GM20000 (cell line): Measurements from ENCODE around the gene NR1H4.
"Not testable (repeated sequence)": the region's sequence is repeated elsewhere in the genome, so short reads cannot be mapped to it uniquely, and the experiment has no call there.

ENCODE experiments used
- DNase-seq: peaks from one replicate; pipeline ENCODE4 v3.0.0; 2012; ENCODE audit warnings: low spot score
- CTCF ChIP-seq: IDR thresholded peaks from 2 replicates; pipeline ENCODE4 v1.5.1; 2012; ENCODE audit warnings: mild to moderate bottlenecking, control low read depth; ENCODE audit errors: extremely low read depth, missing control alignments

Gene NR1H4

GRCh38 chr12:100473716-100474150 lies at the start of gene NR1H4:
NR1H4 (plus strand) TSS chr12:100473866; CDS start chr12:100493324, 19,458 bp downstream.
- no peak for TF ChIP-seq CTCF
- DNase-seq, result no peak

- TF ChIP-seq CTCF, result no peak
- DNase-seq, result no peak
These were observed 47.5 kb upstream of the NR1H4 start for GRCh38 chr12:100426145-100426544.

GRCh38 chr12:100427078-100427477 lies 46.6 kb upstream of the NR1H4 start:
- no peak for DNase-seq
- no peak for TF ChIP-seq CTCF

GRCh38 chr12:100430251-100430650 lies 43.4 kb upstream of the NR1H4 start:
- DNase-seq, result not testable (repeated sequence)

GRCh38 chr12:100433701-100434100 lies 40.0 kb upstream of the NR1H4 start:
- TF ChIP-seq CTCF, result no peak
- DNase-seq, result no peak

GRCh38 chr12:100434177-100434576 lies 39.5 kb upstream of the NR1H4 start:
- DNase-seq, result no peak
- no peak for TF ChIP-seq CTCF

- TF ChIP-seq CTCF, result no peak
- no peak for DNase-seq
These were observed 37.7 kb upstream of the NR1H4 start for GRCh38 chr12:100435957-100436356.

- no peak for DNase-seq
- TF ChIP-seq CTCF, result no peak
These were observed 36.4 kb upstream of the NR1H4 start for GRCh38 chr12:100437038-100437841.
